Measurements from ENCODE around the gene SORBS2.
A peak's percentile ranks its signal among the peaks of the same experiment; 100 is the strongest.

Gene SORBS2

GRCh38 chr4:185825737-185826136, 13.7 kb upstream of the SORBS2 start:
- TF ChIP-seq CTCF (IDR thresholded peaks at IDR 0.05): no peak
- H3K27me3 Mint-ChIP-seq (ENCODE audit: low read depth, poor library complexity): no peaks in the 10 kb centered on the region
- H3K4me1 Mint-ChIP-seq: peaks cover 10% of the 10 kb centered on the region
- H3K4me3 Mint-ChIP-seq: no peak overlapping the region
- no peaks in the 10 kb centered on the region for H3K36me3 Mint-ChIP-seq (ENCODE audit: low read depth)
- no peak overlapping the region for H3K27ac Mint-ChIP-seq
- peaks cover 7% of the 10 kb centered on the region for H3K9me3 Mint-ChIP-seq
- DNase-seq: no peak

- Mint-ChIP-seq H3K9me3 (no peaks in the 10 kb centered on the region), H3K36me3 (ENCODE audit: low read depth) (no peaks in the 10 kb centered on the region), H3K27me3 (ENCODE audit: low read depth, poor library complexity) (no peaks in the 10 kb centered on the region), H3K4me1 (peaks cover 12% of the 10 kb centered on the region), H3K27ac (no peak overlapping the region), H3K4me3 (no peak overlapping the region)
- TF ChIP-seq CTCF (IDR thresholded peaks at IDR 0.05): no peak
- no peak for DNase-seq
Observed at GRCh38 chr4:185822791-185823190, 10.8 kb upstream of the SORBS2 start.

- no peak for TF ChIP-seq CTCF (IDR thresholded peaks at IDR 0.05)
- no peaks in the 10 kb centered on the region for H3K36me3 Mint-ChIP-seq (ENCODE audit: low read depth)
- H3K27me3 Mint-ChIP-seq (ENCODE audit: low read depth, poor library complexity): no peaks in the 10 kb centered on the region
- no peak overlapping the region for H3K27ac Mint-ChIP-seq
- H3K4me3 Mint-ChIP-seq: no peak overlapping the region
- peaks cover 12% of the 10 kb centered on the region for H3K4me1 Mint-ChIP-seq
- H3K9me3 Mint-ChIP-seq: no peaks in the 10 kb centered on the region
- no peak for DNase-seq
Observed at GRCh38 chr4:185821029-185821419, 9.0 kb upstream of the SORBS2 start.

- no peak for TF ChIP-seq CTCF (IDR thresholded peaks at IDR 0.05)
- no peaks in the 10 kb centered on the region for H3K9me3 Mint-ChIP-seq
- no peak for DNase-seq
- no peaks in the 10 kb centered on the region for H3K36me3 Mint-ChIP-seq (ENCODE audit: low read depth)
- no peaks in the 10 kb centered on the region for H3K27me3 Mint-ChIP-seq (ENCODE audit: low read depth, poor library complexity)
- peaks cover 12% of the 10 kb centered on the region for H3K4me1 Mint-ChIP-seq
- H3K4me3 Mint-ChIP-seq: no peak overlapping the region
- peak overlapping the region; percentile 47 for H3K27ac Mint-ChIP-seq
Observed at GRCh38 chr4:185820146-185821028, 8.4 kb upstream of the SORBS2 start.

DNA sequence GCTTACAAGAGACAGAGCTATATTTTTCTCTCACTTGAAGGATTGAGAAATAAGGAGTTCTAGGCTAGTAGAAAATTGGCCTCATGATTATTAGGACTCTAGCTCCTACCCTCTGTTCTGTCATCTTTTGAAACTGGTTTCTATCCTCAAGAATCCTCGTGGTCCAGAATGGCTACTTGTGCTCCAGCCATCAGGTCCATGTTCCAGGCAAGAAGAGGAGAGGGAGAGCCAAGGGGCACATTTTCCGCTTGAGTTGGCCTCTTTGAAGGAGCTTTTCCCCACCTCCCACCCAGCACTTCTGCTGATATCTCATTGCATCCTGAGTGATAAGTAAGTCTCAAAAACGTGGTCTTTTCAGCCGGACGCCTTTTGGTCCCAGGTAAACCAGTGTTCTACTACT, 7.2 kb upstream of the SORBS2 start:
- H3K27me3 Mint-ChIP-seq (ENCODE audit: low read depth, poor library complexity): peaks cover 7% of the 10 kb centered on the region
- H3K4me3 Mint-ChIP-seq: no peak overlapping the region
- H3K27ac Mint-ChIP-seq: no peak overlapping the region
- DNase-seq: no peak
- no peaks in the 10 kb centered on the region for H3K36me3 Mint-ChIP-seq (ENCODE audit: low read depth)
- no peaks in the 10 kb centered on the region for H3K9me3 Mint-ChIP-seq
- no peak for TF ChIP-seq CTCF (IDR thresholded peaks at IDR 0.05)
- H3K4me1 Mint-ChIP-seq: peaks cover 17% of the 10 kb centered on the region

- no peak for TF ChIP-seq CTCF (IDR thresholded peaks at IDR 0.05)
- Mint-ChIP-seq H3K4me1 (peaks cover 32% of the 10 kb centered on the region), H3K36me3 (ENCODE audit: low read depth) (no peaks in the 10 kb centered on the region), H3K27ac (no peak overlapping the region), H3K4me3 (no peak overlapping the region), H3K27me3 (ENCODE audit: low read depth, poor library complexity) (peaks cover 7% of the 10 kb centered on the region), H3K9me3 (no peaks in the 10 kb centered on the region)
- no peak for DNase-seq
Observed at GRCh38 chr4:185817403-185817818, 5.4 kb upstream of the SORBS2 start.

All from nephron progenitor cell (in vitro differentiated cells).